ENCODE measurements around the gene TBX15.
"Not testable (repeated sequence)": the region's sequence is repeated elsewhere in the genome, so short reads cannot be mapped to it uniquely, and the experiment has no call there.

TBX15 gene

DNA sequence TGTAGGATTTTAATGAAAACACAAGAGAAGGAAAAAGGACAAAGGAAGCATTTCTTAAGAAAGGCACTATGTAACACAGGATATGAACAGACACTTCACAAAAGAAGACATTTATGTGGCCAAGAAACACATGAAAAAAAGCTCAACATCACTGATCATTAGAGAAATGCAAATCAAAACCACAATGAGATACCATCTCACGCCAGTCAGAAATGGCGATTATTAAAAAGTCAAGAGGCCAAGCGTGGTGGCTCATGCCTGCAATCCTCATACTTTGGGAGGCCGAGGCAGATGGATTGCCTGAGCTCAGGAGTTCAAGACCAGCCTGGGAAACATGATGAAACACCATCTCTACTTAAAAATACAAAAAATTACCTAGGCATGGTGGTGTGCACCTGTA, 71.8 kb downstream of the TBX15 start:
- not testable (repeated sequence) for H3K4me3 Mint-ChIP-seq; H3K27ac Mint-ChIP-seq; H3K36me3 Mint-ChIP-seq; ATAC-seq; H3K9me3 Mint-ChIP-seq; H3K4me1 Mint-ChIP-seq; DNase-seq (ENCODE audit: low spot score in 2 of 2)

DNA sequence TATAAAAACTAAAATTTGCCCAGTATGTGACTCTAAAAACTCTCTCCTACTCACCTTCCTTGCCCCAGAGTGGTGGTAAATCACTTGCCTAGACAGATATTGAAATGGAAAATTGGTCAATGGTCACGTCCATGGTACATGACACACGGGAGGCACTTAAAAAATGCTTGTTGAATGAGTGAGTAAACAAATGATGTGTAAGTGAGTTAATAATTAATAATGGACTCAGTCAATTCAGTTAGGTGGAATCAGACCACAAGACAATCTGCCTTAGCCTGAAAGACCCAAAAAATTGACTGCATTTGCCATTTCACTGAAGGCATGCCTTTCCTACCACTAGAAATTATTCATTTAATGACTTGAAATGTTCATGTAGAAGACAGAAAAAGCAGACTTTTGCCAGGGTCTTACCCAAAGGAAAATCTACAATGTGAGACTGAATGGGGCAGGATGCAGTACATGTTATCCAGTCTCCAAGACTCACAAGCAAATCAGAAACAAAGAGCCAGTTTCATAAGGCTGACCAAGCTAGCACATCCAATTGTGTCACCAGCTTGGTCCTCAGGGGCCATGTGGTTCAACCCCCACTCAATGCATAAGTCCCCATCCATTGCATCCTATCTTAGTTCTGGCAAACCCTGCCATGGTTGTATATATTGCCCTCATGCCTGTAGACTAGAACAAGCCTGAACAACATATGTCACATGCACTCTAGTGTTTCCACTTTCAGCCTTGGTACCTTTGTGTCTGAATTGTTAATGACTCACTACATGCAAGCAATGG, 73.6 kb downstream of the TBX15 start:
- H3K4me3 Mint-ChIP-seq, result no peak overlapping the region
- no peaks in the 10 kb centered on the region for H3K36me3 Mint-ChIP-seq
- H3K27ac Mint-ChIP-seq, result no peak overlapping the region
- ATAC-seq (no peak), DNase-seq (ENCODE audit: low spot score in 2 of 2) (no peak)
- H3K9me3 Mint-ChIP-seq, result peaks cover 5% of the 10 kb centered on the region
- no peaks in the 10 kb centered on the region for H3K4me1 Mint-ChIP-seq

DNA sequence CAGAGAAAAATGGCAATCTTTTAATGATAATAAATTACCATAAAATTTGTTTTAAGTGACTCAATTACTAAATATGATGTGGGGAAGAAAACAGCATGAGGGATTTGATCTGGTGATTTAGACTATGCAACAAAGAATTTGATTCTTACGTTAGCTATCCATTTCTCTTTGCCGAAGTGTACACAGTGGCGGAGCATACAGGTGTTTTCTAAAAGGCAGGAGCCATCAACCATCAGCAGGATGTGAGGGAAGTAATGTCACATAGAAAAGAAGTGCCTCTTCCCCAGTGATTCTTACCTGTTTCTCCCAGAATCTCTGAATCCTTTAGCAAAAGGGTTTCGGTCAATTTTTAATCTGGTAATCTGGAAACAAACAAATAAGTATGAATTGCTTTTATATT, 74.3 kb downstream of the TBX15 start:
- no peaks in the 10 kb centered on the region for H3K4me1 Mint-ChIP-seq
- peaks cover 5% of the 10 kb centered on the region for H3K9me3 Mint-ChIP-seq
- ATAC-seq, result no peak
- DNase-seq (ENCODE audit: low spot score in 2 of 2), result no peak
- H3K36me3 Mint-ChIP-seq, result no peaks in the 10 kb centered on the region
- H3K27ac Mint-ChIP-seq, result no peak overlapping the region
- no peak overlapping the region for H3K4me3 Mint-ChIP-seq

DNA sequence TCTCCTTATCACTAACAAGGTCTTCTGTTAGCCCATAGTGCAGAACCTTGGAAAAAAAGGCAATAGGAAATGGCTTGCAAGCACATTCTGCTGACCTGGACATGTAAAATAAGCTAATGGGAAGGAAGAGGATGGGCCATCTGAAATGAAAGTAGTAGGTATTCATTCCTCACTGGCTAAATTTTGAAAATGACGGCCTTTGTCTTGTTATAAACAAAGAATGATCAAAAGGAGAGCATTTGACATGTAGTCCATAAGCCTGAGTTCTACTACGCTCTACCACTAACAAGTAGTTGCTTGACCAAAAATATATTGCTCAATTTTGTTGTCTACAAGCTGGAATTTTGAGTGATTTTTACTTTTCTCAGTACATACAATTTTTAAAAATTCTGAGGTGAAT, 75.6 kb downstream of the TBX15 start:
- Mint-ChIP-seq H3K27ac (no peak overlapping the region), H3K4me1 (no peaks in the 10 kb centered on the region), H3K36me3 (no peaks in the 10 kb centered on the region), H3K9me3 (peaks cover 6% of the 10 kb centered on the region), H3K4me3 (no peak overlapping the region)
- ATAC-seq (no peak), DNase-seq (ENCODE audit: low spot score in 2 of 2) (no peak)

DNA sequence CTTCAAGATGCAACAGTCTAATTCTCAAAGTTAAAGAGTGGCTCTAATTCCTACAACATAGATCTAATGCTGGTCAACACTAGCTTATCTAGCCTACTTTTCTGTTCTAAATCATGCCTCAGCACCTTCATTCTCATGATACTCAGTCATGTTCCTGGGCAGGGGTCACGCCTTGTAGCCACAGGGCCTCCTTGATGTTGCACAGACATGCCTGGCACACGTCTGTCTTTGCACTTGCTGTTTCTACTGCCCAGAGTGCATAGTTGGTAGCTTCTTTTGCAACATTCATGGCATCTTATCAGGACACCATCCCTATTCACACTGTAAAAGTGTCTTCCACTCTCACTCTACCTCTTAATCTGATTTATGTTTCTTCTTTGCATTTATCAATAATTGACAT, 76.6 kb downstream of the TBX15 start:
- Mint-ChIP-seq H3K9me3 (peaks cover 4% of the 10 kb centered on the region), H3K36me3 (no peaks in the 10 kb centered on the region), H3K4me3 (no peak overlapping the region), H3K27ac (no peak overlapping the region), H3K4me1 (no peaks in the 10 kb centered on the region)
- DNase-seq (ENCODE audit: low spot score in 2 of 2) (no peak), ATAC-seq (no peak)

DNA sequence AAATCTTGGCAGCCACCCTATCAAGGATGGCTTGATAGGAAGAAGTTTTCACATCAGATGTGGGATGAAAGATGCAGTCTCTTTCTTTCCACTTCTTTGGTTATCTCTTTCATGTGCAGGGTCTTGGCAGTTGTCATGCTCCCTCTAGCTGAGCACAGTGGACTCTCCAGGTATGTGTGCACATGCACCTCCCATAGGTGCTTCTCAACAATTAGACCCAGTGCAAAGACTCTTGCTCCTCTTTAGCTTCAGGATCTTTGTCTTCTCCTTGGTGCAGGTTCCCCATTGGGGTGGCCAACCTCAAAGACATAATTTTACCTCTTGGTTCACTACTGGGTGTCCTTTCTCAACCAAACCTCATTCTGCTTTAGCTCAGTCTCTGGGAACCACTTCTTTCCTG, 80.7 kb downstream of the TBX15 start:
- peaks cover 4% of the 10 kb centered on the region for H3K9me3 Mint-ChIP-seq
- no peaks in the 10 kb centered on the region for H3K36me3 Mint-ChIP-seq

DNA sequence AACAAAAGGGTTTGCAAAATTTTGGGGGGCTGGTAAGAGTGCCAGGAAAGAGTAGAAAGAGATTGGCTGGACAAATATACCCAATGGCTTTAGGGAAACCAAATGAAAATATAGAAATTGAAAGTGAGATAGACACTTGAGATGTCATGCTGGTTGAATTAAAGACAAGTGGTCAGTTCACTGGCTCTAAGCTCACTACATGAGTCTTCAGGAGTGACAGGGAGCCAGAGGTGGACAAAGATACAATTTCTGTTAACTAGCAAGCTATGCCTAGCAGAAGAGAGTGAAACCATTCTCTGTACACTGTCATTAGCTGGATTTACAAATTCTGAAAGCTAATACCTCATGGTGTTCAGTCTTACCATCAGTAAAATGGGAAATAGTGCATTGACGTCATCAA, 82.5 kb downstream of the TBX15 start:
- ATAC-seq (no peak), DNase-seq (ENCODE audit: low spot score in 2 of 2) (no peak)
- Mint-ChIP-seq H3K36me3 (no peaks in the 10 kb centered on the region), H3K27ac (no peak overlapping the region), H3K4me3 (no peak overlapping the region), H3K9me3 (peaks cover 4% of the 10 kb centered on the region), H3K4me1 (no peaks in the 10 kb centered on the region)

More for the DNA sequence above, 80.7 kb downstream of the TBX15 start:
- DNase-seq (ENCODE audit: low spot score in 2 of 2) (no peak), ATAC-seq (no peak)
- no peak overlapping the region for H3K27ac Mint-ChIP-seq
- H3K4me1 Mint-ChIP-seq, result no peaks in the 10 kb centered on the region
- no peak overlapping the region for H3K4me3 Mint-ChIP-seq

DNA sequence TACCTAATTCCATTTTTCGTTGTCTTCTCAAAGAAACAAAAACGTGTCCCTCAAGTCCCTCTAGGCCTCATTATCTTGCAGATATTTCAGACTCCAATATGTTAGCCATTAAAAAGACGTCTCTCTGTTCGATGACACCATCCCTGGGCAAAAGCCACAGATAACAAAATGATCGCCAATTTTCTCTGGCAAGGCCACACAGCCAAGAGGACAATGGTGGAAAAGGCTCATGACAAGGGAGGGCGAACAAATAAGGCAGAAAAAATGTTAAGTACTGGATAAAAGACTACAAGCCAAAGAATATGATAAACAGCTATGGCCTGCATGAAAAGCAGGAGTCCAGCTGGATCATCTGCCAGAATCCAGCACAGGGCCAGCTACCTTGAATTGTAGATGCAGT, 82.9 kb downstream of the TBX15 start:
- Mint-ChIP-seq H3K4me1 (no peaks in the 10 kb centered on the region), H3K4me3 (no peak overlapping the region), H3K36me3 (no peaks in the 10 kb centered on the region), H3K27ac (no peak overlapping the region), H3K9me3 (peaks cover 4% of the 10 kb centered on the region)
- DNase-seq (ENCODE audit: low spot score in 2 of 2) (no peak), ATAC-seq (no peak)

DNA sequence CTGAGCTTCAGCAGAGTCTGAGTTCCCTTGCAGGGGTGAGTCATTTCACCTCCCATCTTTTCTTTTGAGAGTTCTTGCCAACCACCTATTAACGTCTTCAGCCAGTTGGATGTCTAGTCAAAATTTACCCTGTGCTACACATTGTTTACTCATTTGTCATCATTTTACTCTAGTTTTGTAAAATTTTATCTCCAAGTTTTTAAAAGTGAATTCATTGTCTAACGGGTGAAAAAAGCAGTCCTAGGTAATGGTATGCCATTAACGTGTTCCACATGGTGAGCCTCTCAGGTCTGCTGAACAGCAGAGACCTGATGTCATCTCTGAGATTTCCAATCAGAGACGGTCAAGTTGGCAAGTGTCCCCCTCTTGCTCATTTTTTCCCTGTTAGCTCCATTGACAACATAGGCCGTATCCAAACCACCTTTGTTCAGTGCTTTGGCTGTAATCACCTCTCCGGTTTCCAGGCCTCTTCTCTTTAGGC, 85.4 kb downstream of the TBX15 start:
- Mint-ChIP-seq H3K27ac (no peak overlapping the region), H3K36me3 (no peaks in the 10 kb centered on the region), H3K4me1 (no peaks in the 10 kb centered on the region), H3K4me3 (no peak overlapping the region), H3K9me3 (no peaks in the 10 kb centered on the region)
- ATAC-seq (no peak), DNase-seq (ENCODE audit: low spot score in 2 of 2) (no peak)

DNA sequence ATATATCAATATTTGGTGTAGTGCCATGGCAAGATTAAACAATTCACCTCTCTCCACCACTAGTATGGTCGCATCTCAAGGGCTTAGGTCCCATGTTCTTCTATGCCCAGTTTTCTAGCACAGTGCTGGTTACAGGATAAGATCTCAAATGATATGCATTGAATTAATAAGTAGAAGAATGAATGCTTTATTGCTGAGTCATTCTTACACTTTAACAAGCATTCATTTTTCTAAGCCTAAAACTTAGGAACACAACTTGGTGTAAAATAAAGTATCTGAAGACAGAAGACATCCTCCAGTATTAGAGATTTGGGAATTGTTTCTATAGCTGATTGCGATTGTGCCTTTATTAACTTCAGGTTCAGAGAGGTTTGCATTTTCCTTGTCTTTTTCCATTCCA, 85.8 kb downstream of the TBX15 start:
- Mint-ChIP-seq H3K4me1 (no peaks in the 10 kb centered on the region), H3K9me3 (no peaks in the 10 kb centered on the region), H3K27ac (no peak overlapping the region), H3K4me3 (no peak overlapping the region), H3K36me3 (no peaks in the 10 kb centered on the region)
- ATAC-seq (no peak), DNase-seq (ENCODE audit: low spot score in 2 of 2) (no peak)

DNA sequence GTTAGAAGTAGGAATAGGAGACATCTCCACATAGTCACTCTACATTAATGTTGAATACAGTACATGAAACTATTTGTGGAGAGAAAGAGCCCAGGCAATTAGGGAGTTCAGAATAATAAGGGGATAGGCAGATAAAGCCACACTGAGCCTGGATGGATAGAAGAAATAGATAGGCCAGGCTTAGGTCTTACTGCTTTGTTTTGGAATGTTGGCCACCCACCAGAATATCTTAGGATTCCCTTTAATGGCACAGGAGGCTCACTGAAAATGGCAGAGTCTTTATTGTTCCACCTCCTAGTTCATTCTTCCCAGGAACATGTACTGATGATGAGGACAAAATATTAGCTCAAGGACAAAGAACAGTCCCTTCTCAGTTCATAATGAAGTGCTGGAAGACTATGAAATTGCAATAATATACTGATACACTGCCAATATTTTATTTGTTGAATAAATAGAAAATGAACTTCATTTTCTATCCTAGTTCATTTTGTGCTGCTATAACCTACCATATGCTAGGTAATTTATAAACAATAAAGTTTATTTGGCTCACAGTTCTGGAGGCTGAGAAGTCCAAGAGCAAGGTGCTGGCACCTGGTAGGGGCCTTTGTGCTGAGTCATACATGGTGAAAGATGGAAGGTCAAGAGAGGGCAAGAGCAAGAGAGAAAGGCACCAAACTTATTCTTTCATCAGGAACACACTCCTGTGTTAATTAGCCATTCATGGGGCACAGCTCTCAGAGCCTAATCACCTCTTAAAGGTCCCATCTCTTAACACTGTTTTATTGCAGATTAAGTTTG, 87.3 kb downstream of the TBX15 start:
- Mint-ChIP-seq H3K4me1 (no peaks in the 10 kb centered on the region), H3K4me3 (no peak overlapping the region), H3K27ac (no peak overlapping the region), H3K36me3 (no peaks in the 10 kb centered on the region), H3K9me3 (peaks cover 2% of the 10 kb centered on the region)
- no peak for DNase-seq (ENCODE audit: low spot score in 2 of 2)
- no peak for ATAC-seq

DNA sequence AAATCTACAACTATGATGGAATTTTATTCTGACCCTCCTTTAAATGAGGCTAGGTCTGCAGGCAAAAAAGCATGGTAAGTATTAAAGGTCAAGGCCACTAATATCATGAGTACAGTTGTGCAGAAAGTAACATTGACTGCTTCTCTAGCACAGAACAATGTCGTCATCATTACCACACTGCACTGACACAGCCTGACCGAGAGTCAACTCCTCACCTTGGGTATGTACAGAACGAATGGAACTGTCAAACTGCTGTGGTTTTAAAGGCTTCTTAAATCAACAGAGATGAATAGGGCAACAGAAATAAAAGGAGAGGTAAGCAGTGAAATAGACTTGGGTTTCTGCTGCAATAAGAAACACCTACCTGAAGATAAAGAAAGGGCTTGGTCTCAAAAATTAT, 88.8 kb downstream of the TBX15 start:
- H3K9me3 Mint-ChIP-seq, result peaks cover 6% of the 10 kb centered on the region
- no peak overlapping the region for H3K4me3 Mint-ChIP-seq
- no peak for ATAC-seq
- no peak for DNase-seq (ENCODE audit: low spot score in 2 of 2)
- H3K27ac Mint-ChIP-seq, result no peak overlapping the region
- H3K36me3 Mint-ChIP-seq, result no peaks in the 10 kb centered on the region
- no peaks in the 10 kb centered on the region for H3K4me1 Mint-ChIP-seq

DNA sequence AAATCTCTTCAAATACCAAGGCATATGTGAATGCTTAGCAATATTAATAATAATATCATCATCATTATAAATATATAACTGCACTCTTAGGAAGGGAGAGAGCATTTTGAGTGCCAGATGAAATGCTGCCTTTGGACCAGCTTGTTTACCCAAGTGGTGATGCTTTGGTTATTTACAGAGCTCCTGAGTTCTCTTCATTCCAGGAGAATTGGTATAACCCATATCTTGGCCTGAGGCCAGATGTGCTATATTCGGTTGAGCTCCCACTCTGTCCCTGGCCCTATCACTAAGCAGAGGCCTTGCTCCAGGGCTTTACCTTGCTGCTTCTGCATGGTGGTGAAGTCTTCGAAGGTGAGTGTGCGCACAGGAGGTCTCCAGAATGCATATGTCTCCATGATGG, 89.4 kb downstream of the TBX15 start:
- H3K9me3 Mint-ChIP-seq, result peaks cover 6% of the 10 kb centered on the region
- no peaks in the 10 kb centered on the region for H3K4me1 Mint-ChIP-seq
- H3K36me3 Mint-ChIP-seq, result no peaks in the 10 kb centered on the region
- H3K27ac Mint-ChIP-seq, result no peak overlapping the region
- DNase-seq (ENCODE audit: low spot score in 2 of 2), result no peak
- no peak overlapping the region for H3K4me3 Mint-ChIP-seq
- ATAC-seq, result no peak

DNA sequence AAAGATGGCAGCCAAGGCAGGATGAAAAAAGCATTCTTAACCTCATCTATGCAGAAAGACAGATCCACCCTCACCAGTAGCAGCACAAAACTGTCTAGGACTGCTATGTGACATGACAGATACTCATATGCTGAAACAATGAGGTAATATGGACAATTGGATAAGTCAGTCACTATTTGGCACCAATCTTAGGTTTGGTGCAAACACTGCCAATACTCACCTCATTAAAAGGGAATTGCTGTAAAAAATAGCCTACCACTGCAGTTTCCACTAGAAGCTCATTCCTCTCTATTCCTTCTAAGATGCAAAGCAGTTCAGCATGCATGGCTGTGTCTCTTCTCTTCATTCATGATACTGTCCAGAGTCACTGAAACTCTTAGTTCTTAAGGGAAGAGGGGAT, 91.7 kb downstream of the TBX15 start:
- Mint-ChIP-seq H3K36me3 (no peaks in the 10 kb centered on the region), H3K4me3 (no peak overlapping the region)

DNA sequence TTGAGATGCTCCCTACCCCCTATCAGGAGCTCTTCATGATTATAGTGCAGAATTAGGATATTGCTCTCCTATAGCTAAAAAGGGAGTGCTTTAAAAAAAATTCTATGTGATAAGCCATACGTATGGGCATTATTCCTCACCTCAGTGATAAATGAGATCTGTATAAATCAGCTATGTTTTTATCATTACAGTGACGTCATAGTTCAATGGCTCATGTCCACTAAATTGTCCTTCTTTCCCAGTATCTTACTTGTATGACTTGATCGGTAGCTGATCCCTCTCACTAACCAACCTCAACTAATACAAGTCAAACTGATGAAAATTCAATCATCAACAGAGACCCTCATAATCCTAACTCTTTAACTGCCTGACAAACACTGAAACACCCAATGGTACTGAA, 93.3 kb downstream of the TBX15 start:
- no peak overlapping the region for H3K27ac Mint-ChIP-seq
- H3K9me3 Mint-ChIP-seq, result peaks cover 15% of the 10 kb centered on the region
- DNase-seq (ENCODE audit: low spot score in 2 of 2) (no peak), ATAC-seq (no peak)
- H3K4me3 Mint-ChIP-seq, result no peak overlapping the region
- no peaks in the 10 kb centered on the region for H3K4me1 Mint-ChIP-seq
- no peaks in the 10 kb centered on the region for H3K36me3 Mint-ChIP-seq

More for the DNA sequence above, 91.7 kb downstream of the TBX15 start:
- H3K27ac Mint-ChIP-seq, result no peak overlapping the region
- H3K9me3 Mint-ChIP-seq, result peaks cover 9% of the 10 kb centered on the region
- H3K4me1 Mint-ChIP-seq, result no peaks in the 10 kb centered on the region
- no peak for DNase-seq (ENCODE audit: low spot score in 2 of 2)
- ATAC-seq, result no peak

DNA sequence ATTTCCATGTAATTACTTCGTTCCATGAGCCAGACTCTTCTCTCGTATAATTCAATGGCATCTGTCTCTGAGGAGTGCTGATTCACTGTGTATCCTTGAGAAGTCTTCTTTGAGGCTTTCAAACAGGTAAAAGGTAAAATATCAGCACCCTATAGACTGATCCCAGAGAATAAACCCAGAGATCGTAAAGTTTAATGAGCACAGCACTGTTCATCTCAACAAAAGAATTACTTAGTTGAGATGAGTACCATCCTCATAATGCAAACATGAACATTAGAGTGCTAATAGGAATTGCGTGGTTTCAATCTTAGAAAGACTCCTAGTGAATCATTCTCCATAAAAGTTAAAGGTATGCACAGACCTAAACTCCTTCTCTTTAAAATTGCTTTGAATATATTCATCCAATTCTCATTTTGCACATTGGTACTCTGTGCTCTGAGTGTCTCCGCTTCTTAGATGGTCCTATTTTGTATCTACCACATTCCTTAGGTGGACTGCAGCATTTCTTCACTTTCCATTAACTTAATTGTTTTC, 97.2 kb downstream of the TBX15 start:
- H3K4me3 Mint-ChIP-seq, result no peak overlapping the region
- ATAC-seq, result no peak
- no peaks in the 10 kb centered on the region for H3K4me1 Mint-ChIP-seq
- no peak overlapping the region for H3K27ac Mint-ChIP-seq
- no peak for DNase-seq (ENCODE audit: low spot score in 2 of 2)
- no peaks in the 10 kb centered on the region for H3K36me3 Mint-ChIP-seq
- peaks cover 13% of the 10 kb centered on the region for H3K9me3 Mint-ChIP-seq

Measured in stimulated activated effector memory CD8-positive, alpha-beta T cell treated with anti-CD3 and anti-CD28 coated beads, Interleukin-12 subunit alpha, Interleukin-12 subunit beta, amount 100 ng/mL, for 72 hours (primary cell).